GM18519 (cell line): ENCODE results near the gene PTPRB.

ENCODE experiments used
- ATAC-seq: cut with Tn5 transposase; IDR thresholded peaks from one replicate; pipeline ENCODE4 v1.9.1; 2021; ENCODE audit warnings: mild to moderate bottlenecking, moderate library complexity; ENCODE audit not compliant: unreplicated experiment, low FRiP score

The PTPRB gene

GRCh38 chr12:70645494-70646317, 8.5 kb upstream of the PTPRB start:
- no peak for ATAC-seq

DNA sequence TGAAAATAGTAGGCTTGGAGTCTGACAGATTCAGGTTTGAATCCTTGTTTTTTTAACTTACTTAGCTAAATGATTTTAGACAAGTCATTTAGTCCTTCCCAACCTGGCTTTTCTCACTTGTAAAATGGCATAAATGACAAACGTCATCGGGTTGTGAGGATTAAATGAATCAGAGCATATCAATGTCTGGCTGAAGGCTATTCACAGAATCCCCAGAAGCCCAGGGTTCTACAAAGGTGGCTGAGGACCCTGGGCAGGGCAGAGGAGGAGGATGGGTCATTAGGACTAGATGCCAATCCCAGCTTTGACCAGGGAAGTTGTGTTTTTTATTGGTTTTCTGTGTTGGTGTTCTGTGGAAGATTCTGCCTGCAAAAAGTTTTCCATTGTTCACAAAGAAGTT, 7.6 kb upstream of the PTPRB start:
- ATAC-seq = no peak

DNA sequence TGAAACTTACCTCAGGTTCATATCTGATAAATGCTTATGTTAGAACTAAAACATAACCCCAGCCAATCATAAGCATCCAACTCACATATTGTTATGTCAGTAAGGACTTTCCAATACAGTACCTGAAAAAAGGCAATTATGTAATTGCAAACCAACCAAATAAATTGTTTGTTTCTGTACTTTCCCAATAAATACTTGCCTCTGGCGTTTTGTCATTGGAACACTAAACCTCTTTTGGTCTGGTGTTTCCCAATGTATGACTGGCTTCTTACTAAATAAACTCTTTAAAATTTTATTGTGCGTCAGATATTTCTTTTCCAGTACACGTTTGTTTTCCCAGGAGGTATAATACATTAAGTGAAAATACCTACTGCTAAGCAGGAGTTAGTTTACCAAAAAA, 6.7 kb upstream of the PTPRB start:
- ATAC-seq = no peak

- ATAC-seq = no peak
These were observed 4.5 kb upstream of the PTPRB start for GRCh38 chr12:70641691-70642090.

DNA sequence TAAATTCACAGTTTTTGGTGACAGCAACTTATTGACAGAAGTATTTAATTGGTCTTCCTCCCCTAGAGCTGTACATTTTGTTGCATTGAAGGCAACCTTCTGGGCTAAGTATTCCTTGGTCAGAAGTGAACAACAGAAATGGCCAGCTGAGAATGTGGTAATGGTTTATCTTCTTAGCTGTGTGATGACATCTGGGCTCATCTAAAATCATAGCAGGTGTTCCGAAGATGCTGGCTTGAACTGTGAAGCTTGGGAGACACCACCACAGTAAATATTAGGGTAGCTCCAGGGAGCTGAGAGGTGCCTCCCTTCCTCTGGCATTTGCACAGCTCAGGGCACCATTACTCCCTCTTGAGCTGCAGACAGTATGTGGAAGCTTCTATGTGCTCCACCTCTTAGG, 3.7 kb upstream of the PTPRB start:
- no peak for ATAC-seq

GRCh38 chr12:70639535-70639934, 2.3 kb upstream of the PTPRB start:
- ATAC-seq = no peak

GRCh38 chr12:70638639-70639360, 1.6 kb upstream of the PTPRB start:
- ATAC-seq = no peak

- ATAC-seq = no peak
These were observed 1.5 kb downstream of the PTPRB start for GRCh38 chr12:70635755-70636154.

DNA sequence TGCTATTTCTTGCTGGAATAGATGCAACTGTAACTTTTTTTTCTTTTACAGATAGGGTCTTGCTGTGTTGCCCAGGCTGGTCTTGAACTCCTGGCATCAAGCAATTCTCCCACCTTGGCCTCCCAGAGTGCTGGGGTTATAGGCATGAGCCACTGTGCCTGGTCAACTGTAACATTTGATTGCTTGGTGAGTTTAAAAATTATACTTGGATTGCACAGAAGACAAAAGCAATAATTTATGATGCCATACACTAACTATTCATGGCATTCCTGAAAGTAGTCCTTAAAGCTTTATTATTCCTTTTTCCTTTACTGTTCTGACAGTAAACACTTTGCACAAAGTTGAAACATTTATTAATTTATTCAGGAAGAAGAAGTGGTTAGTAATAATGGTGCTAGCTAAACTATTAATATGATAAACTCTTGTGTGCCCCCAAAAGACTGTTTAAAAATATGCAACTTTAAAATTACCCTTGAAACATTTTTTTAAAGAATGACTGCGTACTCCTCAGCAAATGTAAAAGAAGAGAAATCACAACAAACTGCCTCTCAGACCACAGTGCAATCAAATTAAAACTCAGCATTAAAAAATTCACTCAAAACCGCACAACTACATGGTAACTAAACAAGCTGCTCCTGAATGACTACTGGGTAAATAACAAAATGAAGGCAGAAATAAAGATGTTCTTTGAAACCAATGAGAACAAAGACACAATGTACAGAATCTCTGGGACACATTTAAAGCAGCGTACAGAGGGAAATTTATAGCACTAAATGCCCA, 8.3 kb downstream of the PTPRB start:
- no peak for ATAC-seq

DNA sequence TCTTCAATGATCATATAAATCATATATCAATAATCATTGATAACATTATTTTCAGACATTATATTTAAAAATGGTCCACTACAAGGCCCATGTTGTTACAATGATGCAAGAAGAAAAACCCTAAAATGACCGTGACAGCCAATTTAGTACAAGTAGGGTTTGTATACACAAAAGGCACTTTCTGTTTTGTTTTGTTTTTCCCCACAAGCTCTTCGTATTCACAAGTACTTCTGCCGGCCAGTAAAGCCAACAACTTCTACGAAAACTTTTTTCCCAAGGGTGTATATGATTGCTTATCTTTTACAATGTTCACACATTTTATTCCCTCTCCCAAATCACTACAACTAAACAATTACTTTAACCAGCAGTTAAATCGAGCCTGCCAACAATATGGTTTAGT, 9.6 kb downstream of the PTPRB start:
- no peak for ATAC-seq

GRCh38 chr12:70626180-70626579, 11.0 kb downstream of the PTPRB start:
- ATAC-seq = no peak

DNA sequence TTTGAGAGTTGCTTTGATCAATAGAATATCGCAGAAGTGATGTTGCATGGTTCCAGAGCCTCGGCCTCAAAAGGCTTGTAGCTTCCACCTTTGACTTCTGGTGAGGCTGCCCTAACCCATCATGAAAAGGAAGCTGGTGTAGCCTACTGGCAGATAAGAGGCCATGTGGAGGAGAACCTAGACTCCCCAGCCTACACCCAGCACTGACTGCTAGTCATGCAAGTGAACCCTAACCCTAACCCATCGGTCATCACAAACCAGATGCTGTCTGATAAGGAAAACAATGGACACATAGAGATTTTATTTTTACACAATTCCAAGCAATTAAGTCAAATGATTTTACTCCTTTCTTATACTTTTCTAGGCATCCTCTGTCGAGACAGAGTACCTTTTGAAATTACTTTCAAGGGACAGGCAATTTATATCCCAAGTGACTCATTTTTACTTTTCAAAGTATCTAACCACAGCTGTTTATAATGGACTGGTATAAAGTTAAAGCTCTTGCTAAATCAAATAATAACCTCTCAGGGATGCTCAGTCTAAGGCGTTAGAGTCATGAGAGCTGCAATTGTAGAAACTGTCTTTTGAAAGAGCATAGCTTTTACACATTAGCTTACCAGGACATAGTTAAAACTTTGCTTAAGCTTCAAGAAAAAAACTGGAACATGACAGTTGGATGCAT, 17.6 kb downstream of the PTPRB start:
- ATAC-seq = no peak

DNA sequence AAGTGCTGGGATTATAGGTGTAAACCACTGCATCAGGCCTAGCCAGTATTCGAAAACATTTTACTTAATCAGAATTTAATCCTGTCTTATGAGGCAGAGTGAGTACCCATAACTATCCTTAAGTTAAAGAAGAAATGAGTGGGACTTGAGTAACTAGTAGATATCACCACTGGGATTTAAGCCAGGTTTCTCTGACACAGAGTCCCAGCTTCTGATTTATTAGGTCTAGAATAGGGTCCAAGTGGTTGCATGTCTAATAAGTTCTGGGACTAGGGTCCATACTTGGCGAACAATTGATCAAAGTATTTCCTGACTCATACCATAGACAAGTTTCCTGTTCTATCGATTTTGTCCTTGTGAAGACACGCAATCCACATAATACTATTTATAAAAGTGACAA, 18.9 kb downstream of the PTPRB start:
- no peak for ATAC-seq

GRCh38 chr12:70617450-70617849, 19.8 kb downstream of the PTPRB start:
- ATAC-seq = no peak

GRCh38 chr12:70615174-70615866, 21.9 kb downstream of the PTPRB start:
- ATAC-seq = no peak

DNA sequence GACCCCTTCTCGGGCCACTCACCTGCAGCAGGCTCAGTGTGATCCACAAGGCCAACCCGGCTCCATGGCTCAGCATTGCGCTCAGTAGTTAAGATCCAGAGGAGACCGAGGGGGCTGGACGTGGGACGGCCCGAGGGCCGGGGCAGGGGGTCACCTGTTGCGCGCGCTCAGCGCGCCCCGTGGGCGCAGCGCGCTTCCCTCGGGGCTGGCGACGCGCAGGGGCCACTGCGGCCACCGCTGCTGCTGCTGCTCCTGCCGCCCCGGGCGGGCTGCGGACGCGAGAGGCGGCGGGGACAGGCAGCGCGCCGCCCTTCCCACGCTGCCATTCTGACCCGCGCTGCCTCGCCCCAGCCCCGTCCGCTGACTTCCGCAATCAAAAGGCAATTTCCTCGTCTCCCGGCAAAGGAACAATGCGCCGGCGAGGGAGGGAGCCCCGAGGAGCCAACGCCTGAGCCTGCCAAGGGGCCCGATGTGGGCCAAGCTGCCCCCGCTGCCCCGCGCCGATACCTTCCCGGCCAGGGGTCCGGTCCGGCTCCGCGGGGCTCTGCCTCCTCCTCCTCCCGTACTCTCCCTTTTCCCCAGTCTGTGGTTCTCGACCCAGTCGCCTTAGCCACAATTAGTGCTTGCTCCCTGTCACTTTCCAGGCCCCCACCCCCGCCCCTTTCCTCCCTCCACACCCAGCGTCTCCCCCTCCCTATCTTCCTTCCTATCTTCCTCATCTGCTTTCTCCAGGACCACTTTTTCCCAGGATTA, 27.3 kb downstream of the PTPRB start:
- no peak for ATAC-seq

GRCh38 chr12:70609203-70609602, 28.0 kb downstream of the PTPRB start:
- ATAC-seq = no peak

DNA sequence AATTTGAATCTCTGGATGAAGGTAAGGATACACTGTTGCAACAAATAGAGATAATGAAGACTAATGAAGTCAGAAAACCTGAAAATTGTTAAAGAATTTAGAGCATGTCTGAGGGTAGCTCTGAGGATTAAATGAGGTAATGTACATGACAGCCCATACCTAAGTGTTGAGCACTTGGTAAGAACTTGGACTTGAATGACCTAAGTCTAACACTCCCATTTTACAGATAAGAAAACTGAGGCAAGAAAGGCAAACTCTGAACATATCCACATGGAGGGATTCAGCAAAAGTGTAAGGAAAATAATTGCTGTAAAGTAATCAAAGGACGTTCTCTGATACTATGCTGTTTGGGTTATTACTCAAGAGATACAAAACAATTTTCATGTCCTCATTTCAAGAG, 29.0 kb downstream of the PTPRB start:
- ATAC-seq = no peak

GRCh38 chr12:70607107-70607506, 30.1 kb downstream of the PTPRB start:
- no peak for ATAC-seq
